HepG2 (cell line): ENCODE measurements around the gene SFTA2. TPM values are rescaled to one million over a fixed set of nuclear protein-coding genes. Genes with fewer than 3 reads are reported as not detected.

Experiments used
- CBX1 ChIP-seq: IDR thresholded peaks from one replicate; pipeline ENCODE4 v1.6.1; 2016; ENCODE audit warnings: antibody characterized with exemption, low read depth
- HOXA3 ChIP-seq: sonication (generic); formaldehyde crosslinking; IDR thresholded peaks from 2 replicates; pipeline ENCODE4 v1.5.0; 2020; ENCODE audit warnings: missing genetic modification reagents
- KDM6A ChIP-seq: IDR thresholded peaks from 2 replicates; pipeline ENCODE4 v1.6.1; 2016; ENCODE audit warnings: low read depth
- KMT2B ChIP-seq: IDR thresholded peaks from 2 replicates; pipeline ENCODE4 v1.6.1; 2016; ENCODE audit warnings: missing genetic modification reagents, missing compliant biosample characterization
- MXD3 ChIP-seq: IDR thresholded peaks from 2 replicates; pipeline ENCODE4 v1.6.1; 2016; ENCODE audit warnings: mild to moderate bottlenecking, missing biosample characterization, missing genetic modification reagents
- NFE2L2 ChIP-seq: fragments of 150-350 bp; IDR thresholded peaks from 2 replicates; pipeline ENCODE4 v1.6.1; 2014; ENCODE audit warnings: low read length
- NRL ChIP-seq: sonication (generic); formaldehyde crosslinking; IDR thresholded peaks from 2 replicates; pipeline ENCODE4 v1.5.0; 2020; ENCODE audit warnings: missing genetic modification reagents, mild to moderate bottlenecking, moderate library complexity, borderline replicate concordance
- PHF21A ChIP-seq: sonication (generic); formaldehyde crosslinking; IDR thresholded peaks from 2 replicates; pipeline ENCODE4 v1.5.0; 2020; ENCODE audit warnings: mild to moderate bottlenecking, missing genetic modification reagents
- POLR2A ChIP-seq, 2 experiments: IDR thresholded peaks; 2 replicates each; pipeline ENCODE4 v1.6.1; 2011; ENCODE audit warnings: low read depth in 2 of 2, low read length in 2 of 2, mild to moderate bottlenecking in 1 of 2, moderate library complexity in 1 of 2; ENCODE audit not compliant: insufficient read depth in 1 of 2
- SMARCE1 ChIP-seq: fragments of 450-650 bp; IDR thresholded peaks from 2 replicates; pipeline ENCODE4 v1.6.1; 2017; ENCODE audit warnings: borderline replicate concordance
- TSC22D2 ChIP-seq: sonication (generic); formaldehyde crosslinking; IDR thresholded peaks from 2 replicates; pipeline ENCODE4 v1.5.1; 2020; ENCODE audit warnings: missing genetic modification reagents, mild to moderate bottlenecking, borderline replicate concordance
- ZBTB3 ChIP-seq: sonication (generic); formaldehyde crosslinking; IDR thresholded peaks from 2 replicates; pipeline ENCODE4 v1.4.0; 2020; ENCODE audit warnings: low read depth, mild to moderate bottlenecking, moderate library complexity, missing genetic modification reagents, borderline replicate concordance
- ZBTB42 ChIP-seq: sonication (generic); formaldehyde crosslinking; IDR thresholded peaks from 2 replicates; pipeline ENCODE4 v1.5.0; 2020; ENCODE audit warnings: mild to moderate bottlenecking, missing genetic modification reagents
- ZFP36L2 ChIP-seq: sonication (generic); formaldehyde crosslinking; IDR thresholded peaks from 2 replicates; pipeline ENCODE4 v1.4.0; 2020; ENCODE audit warnings: missing genetic modification reagents
- ZNF367 ChIP-seq: sonication (generic); formaldehyde crosslinking; IDR thresholded peaks from 2 replicates; pipeline ENCODE4 v1.4.0; 2020; ENCODE audit warnings: missing genetic modification reagents, borderline replicate concordance
- ZNF691 ChIP-seq: sonication (generic); formaldehyde crosslinking; IDR thresholded peaks from 2 replicates; pipeline ENCODE4 v1.4.0; 2020; ENCODE audit warnings: missing genetic modification reagents, low read depth, mild to moderate bottlenecking, borderline replicate concordance
- ZNF782 ChIP-seq: sonication (generic); formaldehyde crosslinking; IDR thresholded peaks from 2 replicates; pipeline ENCODE4 v1.4.0; 2020; ENCODE audit warnings: missing genetic modification reagents, mild to moderate bottlenecking, borderline replicate concordance
- ZNF790 ChIP-seq: sonication (generic); formaldehyde crosslinking; IDR thresholded peaks from 2 replicates; pipeline ENCODE4 v1.8.0; 2022; ENCODE audit warnings: missing genetic modification reagents, mild to moderate bottlenecking, borderline replicate concordance
- polyA plus RNA-seq, 8 experiments: library from polyadenylated mRNA; depleted of rRNA in 3 of 8; stranded (reverse) in 7 of 8; unstranded in 1 of 8; fragments of >200 nt; fragmentation: Illumina TruSeq in 4 of 8; extraction: Trizol in 4 of 8; gene quantifications; 2 replicates each; pipeline versions ENCODE4 v1.2.1 to v1.2.3, GENCODE V29; 2011 to 2016; ENCODE audit warnings: low read depth in 4 of 8, missing spikeins in 1 of 8, mixed read lengths in 1 of 8; ENCODE audit not compliant: insufficient read depth in 1 of 8
- total RNA-seq, 5 experiments: library from RNA; depleted of rRNA; stranded (reverse); fragments of >200 nt; fragmentation: Illumina TruSeq; extraction: Trizol; gene quantifications; 2 replicates each; pipeline ENCODE4 v1.2.3, GENCODE V29; 2016; ENCODE audit warnings: low read depth in 1 of 5
- TF ChIP-seq, protein P1 (sequence below), 2 experiments: fragments of 450-650 bp in 1 of 2; sonication (generic) in 1 of 2; formaldehyde crosslinking; IDR thresholded peaks; 2 replicates each; pipeline versions ENCODE4 v1.5.0 to v1.8.0; 2020 to 2022; ENCODE audit warnings: mild to moderate bottlenecking in 1 of 2, missing genetic modification reagents in 1 of 2
- TF ChIP-seq, protein P2 (sequence below): IDR thresholded peaks from 2 replicates; pipeline ENCODE4 v1.6.1; 2016; ENCODE audit warnings: low read depth
- TF ChIP-seq, protein P3 (sequence below): sonication (generic); formaldehyde crosslinking; IDR thresholded peaks from 2 replicates; pipeline ENCODE4 v1.4.0; 2020; ENCODE audit warnings: missing genetic modification reagents

The SFTA2 gene
- total and polyA plus RNA-seq, 2 of the 13 experiments (the other 11 are each of a cell fraction or from before 2014, with no cell fraction given), result not detected

DNA sequence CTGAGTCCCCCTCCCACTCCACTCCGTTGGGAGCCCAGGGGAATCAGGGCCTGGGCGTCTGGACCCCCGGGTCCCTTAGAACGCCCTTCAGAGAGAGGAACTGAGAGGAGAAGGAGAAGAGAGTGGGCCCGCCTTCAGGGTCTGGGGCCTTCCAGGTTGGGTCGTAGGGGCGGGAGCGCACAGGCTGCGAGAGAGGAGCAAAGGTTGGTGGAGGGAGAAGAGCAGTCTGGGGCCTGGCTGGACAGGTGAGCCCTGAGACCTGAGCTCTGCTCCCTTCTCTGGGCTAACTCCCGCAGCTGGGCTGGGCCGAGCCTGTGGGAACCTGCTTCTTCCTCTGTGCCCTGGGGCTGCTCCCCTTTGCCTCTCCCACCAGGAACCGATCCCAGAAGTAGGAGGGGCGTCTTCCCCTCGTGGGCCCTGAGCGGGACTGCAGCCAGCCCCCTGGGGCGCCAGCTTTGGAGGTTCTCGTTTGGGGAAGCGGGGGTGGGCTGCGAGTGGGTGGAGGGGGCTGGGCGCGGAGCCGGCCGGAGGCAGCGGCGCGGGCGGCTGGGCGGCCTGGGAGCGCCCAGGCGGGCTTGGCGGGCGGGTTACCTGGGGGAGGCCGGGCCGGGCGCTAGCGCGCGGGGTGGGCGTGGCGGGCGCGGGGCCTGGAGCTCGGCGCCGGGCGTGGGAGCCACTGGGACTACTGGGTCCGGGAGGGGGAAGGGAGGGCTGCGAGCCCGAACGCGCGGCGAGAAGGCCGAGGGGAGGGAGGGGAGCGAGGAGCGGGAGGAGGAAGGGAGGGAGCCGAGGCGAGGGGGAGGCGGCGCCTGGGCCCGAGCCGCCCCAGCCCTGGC is 48.1 kb downstream of the SFTA2 start, which contains the start of gene DDR1 (continued):
- TF ChIP-seq, protein P1, sequence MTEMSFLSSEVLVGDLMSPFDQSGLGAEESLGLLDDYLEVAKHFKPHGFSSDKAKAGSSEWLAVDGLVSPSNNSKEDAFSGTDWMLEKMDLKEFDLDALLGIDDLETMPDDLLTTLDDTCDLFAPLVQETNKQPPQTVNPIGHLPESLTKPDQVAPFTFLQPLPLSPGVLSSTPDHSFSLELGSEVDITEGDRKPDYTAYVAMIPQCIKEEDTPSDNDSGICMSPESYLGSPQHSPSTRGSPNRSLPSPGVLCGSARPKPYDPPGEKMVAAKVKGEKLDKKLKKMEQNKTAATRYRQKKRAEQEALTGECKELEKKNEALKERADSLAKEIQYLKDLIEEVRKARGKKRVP (CRISPR knock-in tag; IDR thresholded peaks at IDR 0.05), result no peak
- TF ChIP-seq ZBTB42 (CRISPR knock-in tag), result 0 out of 2 replicates have a peak, but pooled peaks have one; percentile 9
- no peak; the same call in 1 of the 2 replicates for TF ChIP-seq NRL (CRISPR knock-in tag)
- no peak for TF ChIP-seq HOXA3 (CRISPR knock-in tag)
- TF ChIP-seq SMARCE1, result no peak
- TF ChIP-seq KMT2B (CRISPR knock-in tag), result no peak
- TF ChIP-seq, protein P2, sequence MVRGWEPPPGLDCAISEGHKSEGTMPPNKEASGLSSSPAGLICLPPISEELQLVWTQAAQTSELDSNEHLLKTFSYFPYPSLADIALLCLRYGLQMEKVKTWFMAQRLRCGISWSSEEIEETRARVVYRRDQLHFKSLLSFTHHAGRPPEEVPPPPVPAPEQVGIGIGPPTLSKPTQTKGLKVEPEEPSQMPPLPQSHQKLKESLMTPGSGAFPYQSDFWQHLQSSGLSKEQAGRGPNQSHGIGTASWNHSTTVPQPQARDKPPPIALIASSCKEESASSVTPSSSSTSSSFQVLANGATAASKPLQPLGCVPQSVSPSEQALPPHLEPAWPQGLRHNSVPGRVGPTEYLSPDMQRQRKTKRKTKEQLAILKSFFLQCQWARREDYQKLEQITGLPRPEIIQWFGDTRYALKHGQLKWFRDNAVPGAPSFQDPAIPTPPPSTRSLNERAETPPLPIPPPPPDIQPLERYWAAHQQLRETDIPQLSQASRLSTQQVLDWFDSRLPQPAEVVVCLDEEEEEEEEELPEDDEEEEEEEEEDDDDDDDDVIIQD (CRISPR knock-in tag), result no peak
- no peak for TF ChIP-seq MXD3 (CRISPR knock-in tag)
- TF ChIP-seq, protein P3, sequence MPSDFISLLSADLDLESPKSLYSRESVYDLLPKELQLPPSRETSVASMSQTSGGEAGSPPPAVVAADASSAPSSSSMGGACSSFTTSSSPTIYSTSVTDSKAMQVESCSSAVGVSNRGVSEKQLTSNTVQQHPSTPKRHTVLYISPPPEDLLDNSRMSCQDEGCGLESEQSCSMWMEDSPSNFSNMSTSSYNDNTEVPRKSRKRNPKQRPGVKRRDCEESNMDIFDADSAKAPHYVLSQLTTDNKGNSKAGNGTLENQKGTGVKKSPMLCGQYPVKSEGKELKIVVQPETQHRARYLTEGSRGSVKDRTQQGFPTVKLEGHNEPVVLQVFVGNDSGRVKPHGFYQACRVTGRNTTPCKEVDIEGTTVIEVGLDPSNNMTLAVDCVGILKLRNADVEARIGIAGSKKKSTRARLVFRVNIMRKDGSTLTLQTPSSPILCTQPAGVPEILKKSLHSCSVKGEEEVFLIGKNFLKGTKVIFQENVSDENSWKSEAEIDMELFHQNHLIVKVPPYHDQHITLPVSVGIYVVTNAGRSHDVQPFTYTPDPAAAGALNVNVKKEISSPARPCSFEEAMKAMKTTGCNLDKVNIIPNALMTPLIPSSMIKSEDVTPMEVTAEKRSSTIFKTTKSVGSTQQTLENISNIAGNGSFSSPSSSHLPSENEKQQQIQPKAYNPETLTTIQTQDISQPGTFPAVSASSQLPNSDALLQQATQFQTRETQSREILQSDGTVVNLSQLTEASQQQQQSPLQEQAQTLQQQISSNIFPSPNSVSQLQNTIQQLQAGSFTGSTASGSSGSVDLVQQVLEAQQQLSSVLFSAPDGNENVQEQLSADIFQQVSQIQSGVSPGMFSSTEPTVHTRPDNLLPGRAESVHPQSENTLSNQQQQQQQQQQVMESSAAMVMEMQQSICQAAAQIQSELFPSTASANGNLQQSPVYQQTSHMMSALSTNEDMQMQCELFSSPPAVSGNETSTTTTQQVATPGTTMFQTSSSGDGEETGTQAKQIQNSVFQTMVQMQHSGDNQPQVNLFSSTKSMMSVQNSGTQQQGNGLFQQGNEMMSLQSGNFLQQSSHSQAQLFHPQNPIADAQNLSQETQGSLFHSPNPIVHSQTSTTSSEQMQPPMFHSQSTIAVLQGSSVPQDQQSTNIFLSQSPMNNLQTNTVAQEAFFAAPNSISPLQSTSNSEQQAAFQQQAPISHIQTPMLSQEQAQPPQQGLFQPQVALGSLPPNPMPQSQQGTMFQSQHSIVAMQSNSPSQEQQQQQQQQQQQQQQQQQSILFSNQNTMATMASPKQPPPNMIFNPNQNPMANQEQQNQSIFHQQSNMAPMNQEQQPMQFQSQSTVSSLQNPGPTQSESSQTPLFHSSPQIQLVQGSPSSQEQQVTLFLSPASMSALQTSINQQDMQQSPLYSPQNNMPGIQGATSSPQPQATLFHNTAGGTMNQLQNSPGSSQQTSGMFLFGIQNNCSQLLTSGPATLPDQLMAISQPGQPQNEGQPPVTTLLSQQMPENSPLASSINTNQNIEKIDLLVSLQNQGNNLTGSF (CRISPR knock-in tag), result no peak
- no peak for TF ChIP-seq POLR2A (IDR thresholded peaks at IDR 0.05; ENCODE audit: insufficient read depth in 1 of 2, low read depth in 2 of 2, low read length in 2 of 2)
- peak; percentile 9 for TF ChIP-seq CBX1
- TF ChIP-seq ZNF782 (CRISPR knock-in tag), result peak; percentile 86; the same call in 1 of the 2 replicates
- TF ChIP-seq ZNF367 (CRISPR knock-in tag), result no peak
- no peak for TF ChIP-seq TSC22D2
- 0 out of 2 replicates have a peak, but pooled peaks have one; percentile 41 for TF ChIP-seq PHF21A
- TF ChIP-seq ZNF790, result no peak
- TF ChIP-seq ZNF691 (CRISPR knock-in tag), result no peak
- TF ChIP-seq NFE2L2, result no peak
- no peak for TF ChIP-seq ZBTB3
- TF ChIP-seq KDM6A (CRISPR knock-in tag), result no peak
- no peak for TF ChIP-seq ZFP36L2
